ENCODE measurements around the gene OR4D2.

OR4D2 gene

DNA sequence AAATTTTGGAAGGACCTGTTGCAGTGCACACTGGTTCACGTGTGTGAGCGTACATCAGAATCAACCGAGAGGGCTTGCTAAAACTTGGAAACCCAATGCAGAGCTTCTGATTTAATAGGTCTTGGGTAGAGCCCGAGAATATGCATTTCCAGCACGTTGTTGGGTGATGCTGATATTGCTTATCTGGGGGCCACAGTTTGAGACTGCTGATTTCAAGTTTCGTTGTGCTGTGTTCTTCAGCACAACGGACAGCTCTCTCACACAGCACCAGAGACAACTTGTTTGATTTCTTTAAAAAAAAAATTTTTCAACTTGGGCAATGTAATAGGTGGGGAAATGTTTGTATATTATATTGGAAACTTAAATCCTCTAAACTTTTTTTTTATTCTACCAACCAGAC lies 9.4 kb downstream of the OR4D2 start:
- no peak for DNase-seq

DNA sequence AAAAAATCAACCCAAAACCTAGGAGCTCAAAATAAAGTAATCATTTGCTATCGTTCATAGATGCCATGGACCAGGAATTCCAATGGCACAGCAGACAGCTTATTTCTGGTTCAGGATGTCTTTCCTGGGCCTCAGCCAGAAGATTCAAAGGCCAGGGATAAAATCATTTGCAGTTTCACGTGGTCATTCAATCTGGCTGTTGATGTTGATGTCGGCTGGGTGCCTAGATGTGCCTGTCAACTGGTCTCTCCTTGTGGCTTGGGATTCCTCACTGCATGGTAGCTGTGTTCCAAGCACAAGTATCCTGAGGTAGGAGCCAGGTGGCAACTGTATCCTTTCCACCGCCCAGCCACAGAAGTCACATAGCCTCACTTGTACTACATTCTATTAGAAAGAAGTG lies 15.0 kb downstream of the OR4D2 start:
- DNase-seq = no peak

DNA sequence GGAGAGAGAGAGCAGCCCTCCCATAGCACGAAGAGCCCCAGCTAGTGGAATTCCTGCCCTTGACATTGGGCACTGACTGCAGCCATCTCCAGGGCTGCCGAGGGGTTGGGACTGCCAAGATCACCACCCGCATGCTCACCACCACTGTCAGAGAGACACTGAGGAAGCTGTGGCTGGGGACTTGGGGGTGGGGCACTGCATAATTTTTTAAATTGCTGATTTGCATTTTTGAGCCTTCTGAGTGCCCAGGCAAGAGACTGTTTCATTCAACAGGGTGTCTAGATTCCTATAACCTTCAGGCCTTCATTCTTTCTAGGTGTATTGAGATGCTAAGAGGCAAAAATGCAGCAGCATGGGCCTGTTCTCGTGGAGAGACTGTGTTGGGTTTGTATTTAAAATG lies 16.7 kb downstream of the OR4D2 start:
- no peak for DNase-seq

DNA sequence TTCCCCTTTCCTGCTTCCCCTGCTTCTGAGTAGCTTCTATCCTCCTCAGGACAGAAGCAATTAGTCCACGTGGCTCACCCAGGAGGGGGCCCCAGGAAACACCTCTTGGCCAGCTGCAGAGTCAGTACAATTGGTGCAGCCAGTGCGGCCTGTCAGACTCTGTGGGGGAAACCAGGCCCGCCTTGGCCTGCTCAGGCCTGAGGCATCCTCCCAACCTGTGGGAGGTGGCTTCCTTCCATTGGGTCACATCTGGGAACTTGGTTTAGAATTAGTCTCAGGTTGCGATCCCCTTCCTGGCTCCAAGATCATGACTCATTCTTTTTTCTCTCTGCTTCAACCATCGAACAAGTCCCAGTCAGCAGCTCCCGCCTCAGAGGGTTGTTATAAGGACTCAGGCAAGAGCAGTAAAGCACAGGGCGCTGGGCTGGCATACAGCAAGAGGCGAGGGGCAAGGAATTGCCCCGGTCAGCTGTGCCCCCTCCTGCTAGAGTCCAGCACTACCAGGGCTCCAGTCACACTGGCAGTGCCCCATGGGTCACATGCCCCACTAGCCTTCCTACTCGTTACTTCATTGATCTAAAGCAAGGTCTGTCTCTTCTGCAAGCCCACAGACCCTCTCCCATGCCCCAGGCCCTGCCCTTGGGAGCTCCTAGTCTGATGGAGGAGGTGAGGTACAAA lies 17.7 kb downstream of the OR4D2 start:
- DNase-seq = no peak

DNA sequence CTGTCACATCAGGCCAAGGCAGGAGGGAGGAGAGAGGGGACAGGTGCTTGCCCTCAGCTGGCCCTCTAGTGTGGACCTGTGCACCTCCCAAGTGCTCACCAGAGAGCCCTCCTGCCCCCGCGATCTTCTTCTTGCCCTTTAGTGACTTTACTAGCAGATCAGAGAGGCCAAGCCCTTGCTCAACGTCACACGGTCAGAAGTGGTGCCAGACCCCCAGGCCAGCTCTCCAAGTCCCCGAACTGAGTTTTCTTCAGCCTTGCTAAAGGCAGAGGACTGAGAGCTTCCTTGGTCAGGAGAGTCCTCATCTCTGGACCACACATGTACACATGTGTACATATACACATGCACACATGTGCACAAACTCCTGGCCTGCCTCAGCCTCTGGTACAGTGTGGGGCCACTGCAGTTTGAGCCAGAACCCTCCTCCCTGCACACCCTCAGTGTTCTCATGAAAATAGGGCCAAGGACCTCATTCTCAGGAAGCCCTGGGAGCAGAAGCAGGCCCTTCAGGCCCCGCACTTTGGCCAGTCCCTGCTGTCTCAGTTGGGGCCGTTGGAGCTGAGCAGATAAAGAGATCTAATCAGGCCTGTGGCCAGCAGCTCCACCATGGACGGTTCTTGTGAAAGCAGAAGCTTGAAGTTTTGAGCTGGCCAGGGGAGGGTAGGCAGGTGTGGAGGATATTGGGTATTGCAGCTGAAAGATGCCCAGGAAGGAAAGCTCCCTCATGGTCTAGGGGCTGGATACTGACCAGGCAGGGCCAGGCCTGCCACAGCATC lies 18.4 kb downstream of the OR4D2 start:
- no peak for DNase-seq

DNA sequence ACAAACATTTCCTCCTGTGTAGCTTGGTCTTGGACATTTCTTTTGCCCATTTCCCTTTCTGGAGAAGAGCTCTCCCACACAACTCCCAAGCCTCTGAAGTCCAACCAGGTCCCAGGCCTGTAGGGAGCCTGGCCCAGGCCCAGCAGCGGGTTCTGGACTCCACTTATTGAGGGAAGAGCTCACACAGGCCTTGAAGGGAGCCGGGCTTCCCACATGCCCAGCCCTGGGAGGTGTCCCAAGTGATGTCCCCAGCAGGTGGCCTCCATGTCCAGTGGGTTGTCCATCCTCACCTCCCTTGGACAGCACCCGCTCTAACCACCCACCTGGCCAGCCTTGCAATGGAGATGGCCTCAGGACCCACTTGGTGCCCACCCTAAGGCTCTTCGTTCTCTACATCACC lies 19.8 kb downstream of the OR4D2 start:
- DNase-seq = no peak

DNA sequence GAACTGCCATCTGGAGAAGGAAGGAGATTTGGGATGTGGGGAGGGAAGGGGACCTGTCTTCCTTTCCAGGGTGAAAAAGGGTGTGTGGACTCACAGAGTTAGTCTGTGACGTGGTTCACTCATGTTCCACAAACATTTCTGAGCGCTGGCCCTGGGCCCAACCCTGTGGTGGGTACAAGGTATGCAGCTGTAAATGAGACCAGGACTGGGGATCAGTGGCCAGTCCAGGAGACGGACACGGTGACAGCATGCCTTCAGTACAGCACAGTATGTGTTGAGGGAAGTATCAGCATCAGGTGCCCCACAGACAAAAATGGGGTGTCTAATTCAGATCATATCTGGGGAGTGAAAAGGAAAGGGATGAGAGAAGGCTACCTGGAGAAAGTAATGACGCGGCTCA lies 20.3 kb downstream of the OR4D2 start:
- no peak for DNase-seq

DNA sequence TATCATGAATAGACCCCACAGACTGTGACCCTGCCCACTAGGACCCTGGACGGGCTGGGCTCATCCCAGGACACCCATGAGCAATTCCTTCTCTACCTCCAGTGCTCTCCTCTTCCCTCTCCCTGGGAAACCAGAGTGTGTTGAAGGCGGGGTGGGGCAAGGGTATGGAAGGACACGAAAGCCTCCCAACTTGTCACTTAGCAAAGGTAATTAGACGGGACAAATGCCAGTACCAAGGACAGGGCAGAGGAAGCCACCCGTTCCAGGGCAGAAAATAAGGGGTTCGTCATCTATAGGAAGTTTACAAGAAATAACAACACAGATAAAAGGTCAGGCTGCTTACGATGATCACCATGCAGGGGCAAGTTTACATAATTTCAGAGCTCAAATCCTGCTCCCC lies 20.9 kb downstream of the OR4D2 start:
- DNase-seq = no peak

DNA sequence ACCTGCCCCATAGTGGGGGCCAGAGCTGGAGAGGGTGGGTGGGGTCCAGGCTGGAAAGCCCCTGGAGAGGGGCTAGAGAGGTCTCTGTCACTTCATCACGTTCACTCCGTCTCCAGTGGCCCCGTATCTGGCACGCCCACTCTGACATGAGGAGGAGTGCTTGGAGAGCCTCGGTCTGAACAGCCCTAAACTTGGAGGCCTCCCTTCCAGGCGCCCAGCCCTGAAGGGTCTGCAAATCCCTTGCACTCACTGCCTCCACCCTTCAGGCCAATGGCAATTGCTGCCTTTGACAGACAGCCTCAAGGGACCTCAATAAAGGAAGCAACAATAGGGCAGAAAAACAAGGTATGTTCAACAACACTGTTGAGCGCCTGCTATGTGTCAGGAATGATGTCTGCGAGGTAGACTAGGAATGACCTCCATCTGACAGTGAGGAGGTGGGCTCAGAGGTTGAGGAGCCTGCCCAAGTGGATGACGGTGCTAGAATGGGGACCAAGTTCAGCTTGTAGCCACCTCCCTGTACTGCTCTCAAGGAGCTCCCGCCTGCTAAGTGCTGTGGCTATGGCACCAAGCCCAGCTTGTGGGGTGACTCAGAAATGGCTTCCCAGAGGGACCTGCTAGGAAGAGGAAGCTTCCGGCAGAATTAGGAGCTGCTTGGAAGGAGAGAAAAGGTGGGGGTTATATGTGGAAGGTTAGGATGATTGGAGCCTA lies 22.8 kb downstream of the OR4D2 start:
- DNase-seq = no peak

DNA sequence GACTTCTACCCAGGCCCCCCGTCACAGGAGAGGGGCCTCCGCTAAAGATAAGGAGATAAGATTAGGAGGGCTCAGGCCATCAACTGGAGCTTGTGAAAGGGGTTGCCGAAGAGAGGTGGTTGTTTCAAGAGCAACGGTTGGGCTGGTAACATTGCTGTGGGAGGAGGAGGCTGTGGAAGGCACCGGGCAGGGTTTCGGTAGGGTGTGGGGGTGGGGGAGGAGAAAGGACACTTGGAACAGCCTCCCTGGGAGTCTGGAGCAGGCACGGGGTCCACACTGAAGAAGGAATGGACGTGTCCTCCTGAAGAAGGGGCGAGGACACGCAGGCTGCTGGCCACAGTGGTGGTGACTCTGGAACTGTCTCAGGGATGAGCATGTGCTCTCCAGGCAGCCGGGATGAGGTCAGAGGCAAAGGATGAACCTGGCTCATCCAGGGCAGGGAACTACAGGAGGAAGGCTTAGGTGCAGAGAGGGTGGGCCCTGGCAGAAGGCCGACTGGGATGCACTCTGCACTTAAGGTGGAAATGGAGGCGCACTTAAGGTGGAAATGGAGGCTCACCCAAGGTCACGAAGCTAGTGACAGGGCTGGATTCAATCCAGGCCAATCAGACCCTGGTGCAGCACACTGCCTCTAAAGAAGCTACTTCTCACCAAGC lies 24.6 kb downstream of the OR4D2 start:
- DNase-seq = no peak

DNA sequence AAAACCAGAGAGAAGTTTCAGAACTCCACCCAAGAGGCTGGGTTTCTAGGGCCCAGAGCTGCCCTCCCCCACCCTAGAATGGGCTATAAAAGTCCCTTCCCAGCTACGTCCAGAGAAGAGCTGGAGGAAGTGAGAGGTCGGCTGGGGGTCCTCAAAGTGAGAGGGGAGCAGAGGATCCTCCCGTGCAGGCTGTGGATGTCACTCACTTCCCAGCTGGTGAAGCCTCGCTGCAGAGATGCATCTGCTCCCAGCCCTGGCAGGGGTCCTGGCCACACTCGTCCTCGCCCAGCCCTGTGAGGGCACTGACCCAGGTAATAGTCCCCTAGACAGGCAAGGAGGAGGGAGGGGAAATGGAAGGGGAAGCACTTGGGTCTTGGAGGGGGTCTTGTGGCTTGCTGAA lies 25.8 kb downstream of the OR4D2 start, which contains the start of gene EPX:
EPX (plus strand) TSS at position 115 of the 400 bp plus-strand sequence; CDS start at position 236, 121 bp downstream.
- DNase-seq = no peak

DNA sequence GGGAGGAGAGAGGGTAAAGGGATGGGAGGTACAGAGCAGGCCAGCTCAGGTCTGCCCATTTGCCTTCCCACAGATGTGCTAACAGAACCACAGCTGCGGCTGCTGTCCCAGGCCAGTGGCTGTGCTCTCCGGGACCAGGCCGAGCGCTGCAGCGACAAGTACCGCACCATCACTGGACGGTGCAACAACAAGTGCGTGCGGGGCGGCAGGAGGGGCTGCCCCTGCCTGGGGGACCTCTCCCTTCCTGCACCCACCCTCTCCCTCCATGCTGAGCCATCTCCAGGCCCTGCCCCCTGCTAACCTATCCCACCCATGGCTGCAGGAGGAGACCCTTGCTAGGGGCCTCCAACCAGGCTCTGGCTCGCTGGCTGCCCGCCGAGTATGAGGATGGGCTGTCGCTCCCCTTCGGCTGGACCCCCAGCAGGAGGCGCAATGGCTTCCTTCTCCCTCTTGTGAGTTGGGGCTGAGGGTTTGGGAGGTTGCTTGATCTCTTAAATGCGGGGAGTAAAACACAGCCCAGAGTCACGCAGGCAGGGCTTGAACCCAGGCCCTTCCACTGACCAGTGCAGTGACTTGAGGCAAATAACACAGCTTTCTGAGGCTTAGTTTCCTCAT lies 27.0 kb downstream of the OR4D2 start:
- DNase-seq = no peak

DNA sequence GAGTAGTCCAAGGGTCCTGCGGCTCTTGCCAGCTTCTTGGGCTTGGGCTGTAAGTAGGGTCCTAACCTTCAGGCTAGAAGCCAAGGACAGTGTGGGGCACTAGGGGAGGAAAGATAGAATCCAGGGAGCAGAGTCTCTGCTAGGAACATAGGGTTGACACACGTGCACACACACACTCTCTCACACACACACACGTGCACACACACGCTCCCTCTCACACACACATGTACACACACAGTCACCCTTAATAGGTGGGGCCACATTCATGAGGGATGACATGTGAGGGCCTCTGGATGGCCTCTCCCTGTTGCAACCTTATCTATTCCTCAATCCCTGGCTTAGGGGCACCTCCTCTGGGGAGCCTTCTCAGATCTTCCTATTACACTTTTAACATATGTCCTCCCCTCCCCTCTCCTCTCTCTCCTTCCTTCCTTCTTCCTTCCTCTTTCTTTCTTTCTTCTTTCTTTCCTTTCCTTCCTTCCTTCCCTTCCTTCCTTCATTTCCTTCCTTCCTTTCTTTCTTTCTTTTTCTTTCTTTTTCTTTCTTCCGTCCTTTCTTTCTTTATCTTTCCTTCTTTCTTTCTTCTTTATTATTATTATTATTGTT lies 28.8 kb downstream of the OR4D2 start:
- no peak for DNase-seq

DNA sequence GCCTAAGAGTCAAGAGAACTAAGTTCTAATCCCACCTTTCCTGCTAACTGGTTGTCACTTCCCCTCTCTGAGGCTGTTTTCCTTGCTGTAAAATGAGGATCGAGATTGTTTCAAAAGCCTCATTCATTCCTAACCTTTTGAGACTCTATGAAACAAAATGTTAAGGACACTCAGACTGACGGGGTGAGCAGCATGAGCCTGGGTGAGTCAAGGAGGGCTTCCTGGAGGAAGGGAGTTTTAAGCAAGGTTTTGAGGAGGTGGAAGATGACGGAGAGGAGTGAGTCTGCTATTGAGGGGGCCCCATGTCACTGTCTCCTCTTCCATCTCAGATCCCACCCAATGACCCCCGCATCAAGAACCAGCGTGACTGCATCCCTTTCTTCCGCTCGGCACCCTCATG lies 29.8 kb downstream of the OR4D2 start:
- no peak for DNase-seq

DNA sequence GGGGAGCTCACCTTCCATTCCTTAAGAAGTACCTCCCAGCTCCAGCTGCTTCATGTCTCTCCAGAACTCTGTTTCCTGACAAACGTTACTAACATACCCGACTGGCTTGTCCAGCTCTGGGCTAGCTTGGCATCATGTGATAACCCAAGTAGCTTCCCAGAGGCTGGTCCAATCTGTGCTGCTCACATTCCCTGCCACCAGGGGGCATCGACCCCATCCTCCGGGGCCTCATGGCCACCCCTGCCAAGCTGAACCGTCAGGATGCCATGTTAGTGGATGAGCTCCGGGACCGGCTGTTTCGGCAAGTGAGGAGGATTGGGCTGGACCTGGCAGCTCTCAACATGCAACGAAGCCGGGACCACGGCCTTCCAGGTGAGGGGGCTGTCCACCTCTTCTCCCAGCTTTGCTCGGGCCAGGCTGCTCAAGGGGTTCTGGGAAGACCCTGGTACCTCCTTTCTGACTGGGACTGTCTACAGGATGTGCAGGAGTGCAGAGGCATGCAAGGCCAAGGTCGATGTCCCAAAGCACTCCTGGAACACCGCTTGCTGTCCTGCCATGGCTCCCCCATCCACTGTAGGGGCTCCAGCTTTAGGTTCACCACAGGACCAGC lies 33.3 kb downstream of the OR4D2 start:
- peak; percentile 57 for DNase-seq

DNA sequence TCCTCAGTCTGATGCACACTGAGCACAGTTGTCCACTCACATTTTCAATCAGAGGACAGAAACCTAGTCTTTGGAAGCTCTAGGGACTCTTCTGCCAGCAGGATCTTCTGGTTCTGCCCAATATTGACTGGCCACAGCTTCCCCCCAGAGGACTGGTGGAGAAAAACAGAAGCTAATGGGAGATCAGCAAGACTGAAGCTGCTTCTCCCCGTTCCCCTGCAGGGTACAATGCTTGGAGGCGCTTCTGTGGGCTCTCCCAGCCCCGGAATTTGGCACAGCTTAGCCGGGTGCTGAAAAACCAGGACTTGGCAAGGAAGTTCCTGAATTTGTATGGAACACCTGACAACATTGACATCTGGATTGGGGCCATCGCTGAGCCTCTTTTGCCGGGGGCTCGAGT lies 36.1 kb downstream of the OR4D2 start:
- DNase-seq = no peak

DNA sequence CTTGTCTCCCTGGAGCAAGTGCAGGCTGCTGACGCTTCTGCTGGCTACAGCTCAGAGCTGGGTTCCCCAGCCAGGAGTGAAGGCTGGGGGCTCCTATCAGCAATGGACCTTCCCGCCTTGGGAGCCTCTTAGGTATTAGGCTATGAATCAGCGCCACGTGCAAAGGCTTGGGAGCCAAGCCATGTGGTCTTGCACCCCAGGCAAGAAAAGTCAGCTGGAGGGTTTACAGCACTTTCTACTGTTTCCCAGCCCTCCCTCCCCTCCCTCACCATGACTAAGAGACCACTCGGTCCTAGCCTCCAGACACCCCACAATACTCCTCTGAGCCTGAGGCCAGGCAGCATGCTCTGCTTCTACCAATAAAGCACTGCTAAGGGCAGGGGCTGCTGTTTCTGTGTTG lies 38.0 kb downstream of the OR4D2 start:
- no peak for DNase-seq

DNA sequence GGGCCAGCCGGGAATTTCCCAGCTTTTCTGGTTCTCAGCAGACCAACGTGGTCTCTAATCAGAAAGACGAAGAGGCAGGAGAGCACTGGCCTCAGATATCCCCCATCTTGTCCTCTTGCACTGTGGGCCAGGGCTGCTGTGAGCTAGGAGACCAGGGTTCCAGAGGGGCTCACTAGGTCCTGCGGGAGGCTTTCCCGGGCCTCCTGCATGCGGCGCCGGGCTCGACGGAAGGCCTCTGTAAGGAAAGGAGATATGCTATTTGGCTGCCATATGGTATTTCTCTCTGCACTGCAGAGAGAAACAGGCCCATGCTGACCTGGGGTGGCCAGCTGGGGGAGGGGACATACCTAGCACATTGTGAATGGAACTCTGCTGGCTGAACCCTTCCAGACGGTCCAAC lies 39.2 kb downstream of the OR4D2 start:
- DNase-seq = no peak

DNA sequence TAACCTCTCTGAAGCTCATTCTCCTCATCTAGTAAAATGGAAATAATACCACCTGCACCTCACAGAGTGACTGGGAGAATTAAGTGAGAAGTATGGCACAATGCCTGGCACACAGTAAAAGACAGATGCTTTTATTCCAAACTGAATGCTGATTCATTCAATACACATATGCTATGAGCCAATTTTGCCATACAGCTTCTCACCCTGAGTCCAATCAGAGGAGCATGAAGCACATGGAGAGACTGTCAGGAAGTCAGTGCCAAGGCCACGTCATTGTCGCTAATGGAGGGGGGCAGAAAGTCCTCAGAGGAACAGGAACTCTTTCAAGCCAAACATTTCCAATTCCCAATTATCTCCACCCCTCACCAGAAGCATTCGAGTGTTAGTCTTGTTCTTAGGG lies 40.7 kb downstream of the OR4D2 start:
- DNase-seq = no peak

DNA sequence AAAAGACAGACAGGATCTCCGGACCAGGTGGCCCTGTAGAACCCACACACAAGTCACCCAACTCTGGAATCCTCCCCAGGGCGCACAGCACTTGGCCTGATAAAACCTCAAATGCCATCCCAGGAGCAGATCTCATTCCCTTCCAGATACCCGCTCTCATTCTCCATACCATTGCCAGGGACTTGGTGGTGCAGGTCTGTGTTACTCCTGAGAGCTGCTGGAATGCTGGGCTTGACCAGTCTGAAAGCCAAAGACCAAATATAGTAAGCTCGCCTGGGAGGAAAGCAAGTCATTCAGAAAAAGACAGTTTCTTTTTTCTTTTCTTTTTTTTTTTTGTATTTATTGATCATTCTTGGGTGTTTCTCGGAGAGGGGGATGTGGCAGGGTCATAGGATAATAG lies 41.6 kb downstream of the OR4D2 start:
- DNase-seq = no peak

DNA sequence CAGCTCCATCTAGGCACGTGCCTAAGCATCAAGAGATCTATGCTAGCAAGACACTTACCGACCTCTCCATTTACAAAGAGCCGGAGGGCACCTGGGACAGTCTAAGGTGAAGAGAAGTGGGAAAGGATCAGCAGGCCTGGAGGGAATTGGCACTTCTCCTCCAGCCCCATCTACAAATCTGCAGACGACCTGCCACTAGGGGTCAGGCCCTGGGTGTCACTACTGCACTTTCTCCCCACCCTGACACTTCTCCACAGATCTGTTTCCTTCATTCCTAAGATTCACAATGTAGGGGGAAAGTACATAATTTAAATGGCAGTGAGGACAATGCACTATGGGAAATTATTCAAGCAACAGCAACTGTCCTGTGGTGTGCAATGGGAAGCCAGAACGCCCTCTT lies 44.1 kb downstream of the OR4D2 start:
- no peak for DNase-seq

DNA sequence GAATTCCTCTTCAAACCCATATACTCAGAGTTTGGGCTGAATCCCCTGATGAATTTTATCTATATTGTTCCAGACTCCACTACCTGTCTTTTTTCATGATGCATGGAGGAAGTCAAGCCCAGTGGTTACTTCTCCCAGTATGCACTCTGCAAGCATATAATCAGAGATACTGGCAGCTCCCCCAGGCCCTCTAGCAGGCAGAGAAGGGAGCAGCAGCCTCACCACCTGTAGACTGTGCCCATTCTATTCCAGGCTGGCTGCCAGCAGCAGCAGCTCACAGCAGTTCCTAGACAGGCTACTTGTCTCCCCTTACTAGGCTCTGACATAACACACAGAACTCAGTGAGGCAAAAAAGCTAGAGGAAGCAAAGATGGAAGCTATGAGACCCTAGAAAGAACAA lies 48.9 kb downstream of the OR4D2 start:
- DNase-seq = no peak

All from CD4-positive, alpha-beta T cell treated with Interleukin-21 for 1 hour (primary cell).